Astrocyte of the cerebellum (primary cell): Measurements from ENCODE around the gene CLTC.

Experiments
- DNase-seq: peaks from one replicate; pipeline ENCODE4 v3.0.0-alpha.2; 2011; ENCODE audit warnings: low read depth
- H3K4me3 ChIP-seq: 2 replicates; pipeline ENCODE4 v1.5.1; 2011; ENCODE audit warnings: mild to moderate bottlenecking, low read depth, low read length, moderate library complexity
- CTCF ChIP-seq: IDR thresholded peaks from 2 replicates; pipeline ENCODE4 v1.5.1; 2012; ENCODE audit warnings: low read length, low read depth, moderate library complexity, mild to moderate bottlenecking; ENCODE audit errors: missing control alignments
- in situ Hi-C: cut with HindIII; loops from 2 replicates; pipeline ENCODE4 v1.10.0; 2017; ENCODE audit warnings: low sequenced_read_pairs

CLTC gene

GRCh38 chr17:59698143-59698542, 78.4 kb downstream of the CLTC start:
- in situ Hi-C loops: no loop called here
- no peak overlapping the region for H3K4me3 ChIP-seq
- no peak for DNase-seq
- TF ChIP-seq CTCF: no peak

- in situ Hi-C loops: no loop called here
- no peak for DNase-seq
- no peak overlapping the region for H3K4me3 ChIP-seq
- no peak for TF ChIP-seq CTCF
Observed at GRCh38 chr17:59699218-59699617, 79.5 kb downstream of the CLTC start.

GRCh38 chr17:59699786-59700185, 80.1 kb downstream of the CLTC start:
- no peak overlapping the region for H3K4me3 ChIP-seq
- in situ Hi-C loops: no loop called here
- DNase-seq: no peak
- no peak for TF ChIP-seq CTCF

GRCh38 chr17:59702304-59702703, 82.6 kb downstream of the CLTC start:
- DNase-seq: no peak
- H3K4me3 ChIP-seq: no peak overlapping the region
- in situ Hi-C loops: no loop called here
- TF ChIP-seq CTCF: no peak

- peak; percentile 99 for DNase-seq
- H3K4me3 ChIP-seq: peak within 1 kb of the TSS; percentile 96
- TF ChIP-seq CTCF: no peak
- in situ Hi-C loops: no loop called here
Observed at GRCh38 chr17:59707149-59707970, 87.7 kb downstream of the CLTC start, which contains the start of the genes PTRH2 and VMP1. Gene PTRH2, minus strand, starts transcription at chr17:59707430. Its CDS starts 9,452 bp downstream, at chr17:59697978. Gene VMP1, plus strand, starts transcription at chr17:59707654. Its CDS starts 23,793 bp downstream, at chr17:59731447.

GRCh38 chr17:59707971-59708430, 88.3 kb downstream of the CLTC start:
- peak; percentile 8 for DNase-seq
- H3K4me3 ChIP-seq: peak overlapping the region; percentile 96
- in situ Hi-C loops: no loop called here
- TF ChIP-seq CTCF: no peak
